M059J (cell line): ENCODE measurements around the gene KLHDC8A. TPM values are rescaled to one million over a fixed set of nuclear protein-coding genes. Genes with fewer than 3 reads are reported as not detected.

Experiments
- DNase-seq: peaks from one replicate; pipeline ENCODE4 v3.0.0-alpha.2; 2012; ENCODE audit warnings: low read depth
- total RNA-seq: library from RNA; depleted of rRNA; stranded (reverse); fragments of >200 nt; shearing (Covaris generic); gene quantifications from 2 replicates; pipeline ENCODE4 v1.2.3, GENCODE V29; 2014; rRNA removed

The KLHDC8A gene
- total RNA-seq, 1 experiment from 2014 or later, result not detected

DNA sequence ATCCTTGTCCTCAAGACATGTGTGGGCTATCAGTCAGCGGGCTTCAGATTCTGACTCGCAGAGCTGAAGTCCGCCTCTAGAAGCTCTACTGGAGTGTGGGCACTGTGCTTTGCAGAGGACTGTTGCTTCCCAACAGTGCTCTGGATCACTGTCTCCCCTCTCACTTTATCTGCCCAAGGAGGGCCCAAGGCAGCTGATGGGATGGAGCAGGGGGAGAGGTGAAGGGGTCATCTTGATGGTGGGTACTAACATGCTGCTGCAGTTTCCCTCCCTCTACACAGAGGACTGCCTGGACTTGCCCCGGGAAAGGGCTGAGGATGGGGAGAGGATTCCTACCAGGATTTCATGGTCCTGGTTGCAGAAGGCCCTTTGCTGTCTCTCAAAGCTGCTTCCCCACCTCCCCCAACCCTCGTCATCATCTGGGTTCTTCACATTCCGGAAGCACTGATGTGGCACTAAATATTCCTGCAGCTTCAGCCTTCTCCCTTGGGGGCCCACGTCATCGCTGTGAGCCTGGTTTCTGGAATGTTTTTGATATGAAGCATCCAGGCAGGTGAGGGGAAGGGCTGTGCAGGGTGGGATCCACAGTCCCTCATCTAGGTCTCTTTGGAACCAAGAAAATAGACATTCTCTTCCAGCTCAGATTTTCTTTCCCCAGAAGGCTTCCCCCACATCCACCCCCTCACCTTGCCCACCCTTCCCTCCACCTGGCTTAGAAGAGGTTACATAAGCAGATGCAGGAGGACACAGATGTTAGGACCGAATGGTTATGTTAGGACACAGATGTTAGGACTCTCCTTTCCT is 58.3 kb downstream of the KLHDC8A start:
- peak; percentile 99 for DNase-seq

DNA sequence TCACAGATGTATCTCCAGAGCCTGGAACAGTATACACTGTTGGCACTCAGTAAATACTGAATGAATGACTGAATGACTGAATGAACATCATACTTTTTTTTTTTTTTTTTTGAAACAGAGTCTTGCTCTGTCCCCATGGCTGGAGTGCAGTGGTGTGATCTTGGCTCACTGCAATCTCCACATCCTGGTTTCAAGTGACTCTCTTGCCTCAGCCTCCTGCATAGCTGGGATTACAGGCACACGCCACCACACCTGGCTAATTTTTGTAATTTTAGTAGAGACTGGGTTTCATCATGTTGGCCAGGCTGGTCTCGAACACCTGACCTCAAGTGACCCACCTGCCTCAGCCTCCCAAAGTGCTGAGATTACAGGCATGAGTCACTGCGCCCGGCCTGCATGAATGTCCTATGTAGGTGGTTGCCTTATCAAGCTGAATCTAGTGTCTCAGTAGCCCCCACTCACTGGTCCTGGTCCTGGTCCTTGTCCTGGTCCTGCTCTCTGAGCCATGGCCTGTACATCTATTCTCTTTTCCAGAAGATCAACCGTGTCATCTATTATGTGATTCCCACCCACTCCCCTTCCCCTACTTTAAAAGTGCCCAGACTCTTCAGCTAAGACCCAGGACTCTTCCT is 59.1 kb downstream of the KLHDC8A start:
- peak; percentile 57 for DNase-seq

DNA sequence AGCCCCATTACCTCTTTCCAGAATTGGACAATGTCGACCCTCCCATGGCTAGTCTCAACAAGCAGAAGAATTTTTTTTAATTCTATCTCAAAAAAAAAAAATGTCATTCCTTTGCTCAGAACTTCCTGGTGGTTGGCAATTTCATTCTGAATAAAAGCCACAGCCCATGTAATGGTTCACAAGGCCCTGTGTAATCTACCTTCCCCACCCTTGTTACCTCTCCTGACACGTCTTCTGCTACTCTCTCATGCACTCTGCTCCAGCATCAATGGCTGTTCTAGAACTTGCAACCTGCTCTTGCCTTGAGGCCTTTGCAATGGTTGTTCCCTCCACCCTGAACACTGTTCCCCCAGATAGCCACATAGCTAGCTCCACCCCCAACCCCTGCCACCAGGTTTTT is 60.6 kb downstream of the KLHDC8A start:
- DNase-seq, result no peak

DNA sequence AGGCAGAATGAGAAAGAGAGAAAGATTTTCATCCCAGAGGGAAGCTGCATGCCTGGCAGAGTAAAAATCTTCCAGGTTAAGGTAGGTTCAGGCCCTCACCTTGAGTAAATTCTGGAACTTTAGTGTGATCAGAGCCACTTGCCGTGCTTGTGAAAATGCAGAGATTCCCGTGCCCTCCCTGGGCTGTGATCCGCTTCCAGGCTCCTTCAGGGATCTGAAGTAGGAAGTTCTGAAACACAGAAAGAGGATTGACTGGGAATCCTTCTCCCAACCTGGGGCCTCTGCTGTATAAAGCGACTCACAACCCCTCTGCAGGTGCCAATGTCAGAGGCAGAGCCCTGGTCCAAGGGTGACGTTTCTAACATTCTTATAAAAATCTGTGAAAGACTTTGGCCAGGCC is 61.8 kb downstream of the KLHDC8A start:
- peak; percentile 43 for DNase-seq

DNA sequence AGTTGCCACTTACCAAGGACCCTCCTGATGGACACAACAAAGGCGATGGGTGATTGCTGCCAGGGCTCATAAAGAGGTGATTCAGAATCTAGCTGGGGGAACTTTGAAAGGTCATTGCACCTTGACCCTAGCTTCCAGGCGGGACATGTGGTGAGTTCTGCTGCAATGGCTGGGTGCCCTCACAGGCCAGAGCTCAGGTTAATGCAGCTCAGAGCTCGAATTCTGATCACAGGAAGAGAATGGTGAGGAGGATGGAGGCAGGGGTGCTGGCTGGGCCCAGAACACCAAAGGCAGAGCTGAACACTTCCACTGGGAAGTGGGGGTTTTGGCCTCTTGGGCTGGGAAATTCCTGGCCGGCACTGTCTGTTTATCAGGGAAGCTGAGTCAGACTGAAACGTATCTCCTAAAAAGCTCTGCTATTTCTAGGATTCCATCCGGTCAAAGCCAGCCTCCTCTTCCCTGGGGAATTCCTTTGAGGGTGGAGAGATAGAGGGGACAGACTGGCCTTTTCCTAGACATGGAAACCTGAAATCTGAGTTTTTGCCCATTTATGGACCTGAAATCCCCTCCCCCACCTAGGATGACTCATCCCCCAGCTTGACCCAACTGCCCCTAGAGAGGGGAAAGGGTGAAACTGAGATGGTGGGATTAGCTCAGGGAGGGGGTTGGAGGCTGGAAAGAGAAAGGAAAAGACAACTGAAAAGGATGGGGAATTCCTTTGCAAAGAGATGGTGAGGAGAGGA is 62.4 kb downstream of the KLHDC8A start:
- DNase-seq, result peak; percentile 96

DNA sequence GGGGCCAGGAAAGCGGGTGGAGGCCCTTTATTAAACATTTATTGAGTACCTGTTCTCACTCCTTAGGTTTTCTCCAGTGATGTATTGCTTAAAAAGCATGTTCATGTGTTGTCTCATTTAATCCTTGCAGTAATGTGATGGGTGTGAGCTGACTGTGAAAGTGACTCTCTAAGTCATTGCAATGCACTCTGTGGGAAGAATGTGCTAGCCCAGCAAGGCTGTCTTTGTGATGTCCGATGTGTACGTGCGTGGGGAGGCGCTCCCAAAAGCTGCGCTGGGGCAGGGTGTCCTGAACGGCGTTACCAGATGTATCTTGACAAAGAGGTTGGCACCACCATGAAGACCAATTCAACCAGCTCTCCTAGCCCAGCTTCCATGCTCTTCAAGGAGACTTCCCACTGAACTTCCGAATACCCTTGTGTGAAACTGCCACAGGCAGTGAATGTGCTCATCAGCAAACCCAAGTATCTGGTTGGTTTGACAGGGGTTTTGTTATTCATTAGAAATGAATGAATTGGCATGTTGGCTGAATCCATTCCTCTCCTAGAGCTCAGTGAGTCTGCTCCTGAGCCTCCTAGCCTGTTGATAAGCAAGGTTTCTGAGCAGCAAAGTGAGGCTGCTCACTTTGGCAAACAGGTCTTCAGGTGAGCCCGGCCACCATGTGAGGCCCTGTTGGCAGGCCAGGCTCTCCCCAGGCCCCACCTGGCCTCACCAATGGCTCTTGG is 63.2 kb downstream of the KLHDC8A start:
- peak; percentile 45 for DNase-seq

DNA sequence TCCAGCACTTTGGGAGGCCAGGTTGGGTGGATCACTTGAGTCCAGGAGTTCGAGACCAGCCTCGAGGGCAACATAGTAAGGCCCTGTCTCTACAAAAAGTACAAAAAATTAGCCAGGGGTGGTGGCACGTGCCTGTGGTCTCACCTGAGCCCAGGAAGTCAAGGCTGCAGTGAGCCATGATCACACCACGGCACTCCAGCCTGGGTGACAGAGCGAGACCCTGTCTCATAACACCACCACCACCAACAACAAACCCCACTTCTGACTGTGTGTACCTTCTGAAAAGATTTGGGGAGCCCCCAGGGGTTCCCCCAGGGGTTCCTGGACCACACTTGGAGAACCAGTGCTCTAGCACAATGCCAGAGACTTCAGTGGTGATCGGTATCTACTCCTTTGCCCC is 65.1 kb downstream of the KLHDC8A start:
- DNase-seq, result no peak

DNA sequence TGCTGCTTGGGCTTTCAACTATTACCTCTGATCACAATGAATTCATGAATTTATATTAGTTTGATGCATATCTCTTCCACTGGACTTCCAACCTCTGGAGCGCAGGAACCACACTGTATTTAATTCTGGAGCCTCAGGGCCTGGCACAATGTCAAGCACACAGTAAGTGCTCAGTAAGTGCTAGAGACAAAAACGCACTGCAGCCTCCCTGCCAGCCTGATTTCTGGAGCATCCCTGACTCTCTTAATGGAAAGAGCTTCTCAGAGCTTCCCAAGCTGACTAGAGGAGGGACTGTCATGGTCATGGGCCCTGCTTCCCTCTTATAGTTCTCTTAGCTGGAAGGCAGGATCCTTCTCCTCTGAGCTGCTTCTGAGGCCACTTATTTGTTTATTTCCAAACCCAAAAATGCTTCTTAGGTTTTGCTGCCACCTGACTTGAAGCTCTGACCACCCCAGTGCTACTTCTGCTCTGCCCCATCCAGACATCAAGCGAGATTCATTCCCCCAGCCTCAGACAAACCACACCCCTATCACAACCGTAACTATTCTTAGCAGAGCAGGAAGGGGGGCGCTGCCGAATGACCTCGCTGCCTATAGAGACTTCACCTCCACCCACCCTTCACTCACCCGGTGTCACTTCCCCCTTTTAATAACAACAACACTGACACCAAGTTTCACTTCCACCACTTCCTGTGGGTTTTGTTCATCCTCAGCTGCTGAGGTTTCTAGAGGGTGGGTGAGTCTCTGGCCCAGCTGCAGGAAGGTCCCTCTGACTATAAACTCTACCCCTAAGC is 68.8 kb downstream of the KLHDC8A start:
- peak; percentile 65 for DNase-seq

DNA sequence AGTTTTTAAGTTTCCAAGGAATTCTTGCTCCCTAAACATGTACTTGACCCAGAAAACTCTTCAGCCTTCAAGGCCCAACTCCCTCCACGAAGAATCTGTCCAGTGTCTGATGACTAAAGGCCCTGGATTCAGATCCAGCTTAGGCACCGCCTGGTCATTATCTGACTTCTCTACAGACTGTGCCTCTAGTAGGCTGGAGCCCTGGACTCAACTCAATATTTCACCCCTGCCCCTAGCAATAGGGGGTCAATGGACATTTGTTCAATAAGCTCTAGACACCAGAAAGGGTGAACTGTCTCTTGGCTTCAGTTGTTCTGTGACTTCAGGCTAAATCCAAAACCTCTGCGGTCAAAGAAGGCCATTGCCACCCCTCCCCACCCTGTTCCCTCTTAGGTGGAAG is 69.6 kb downstream of the KLHDC8A start:
- DNase-seq, result peak; percentile 23

DNA sequence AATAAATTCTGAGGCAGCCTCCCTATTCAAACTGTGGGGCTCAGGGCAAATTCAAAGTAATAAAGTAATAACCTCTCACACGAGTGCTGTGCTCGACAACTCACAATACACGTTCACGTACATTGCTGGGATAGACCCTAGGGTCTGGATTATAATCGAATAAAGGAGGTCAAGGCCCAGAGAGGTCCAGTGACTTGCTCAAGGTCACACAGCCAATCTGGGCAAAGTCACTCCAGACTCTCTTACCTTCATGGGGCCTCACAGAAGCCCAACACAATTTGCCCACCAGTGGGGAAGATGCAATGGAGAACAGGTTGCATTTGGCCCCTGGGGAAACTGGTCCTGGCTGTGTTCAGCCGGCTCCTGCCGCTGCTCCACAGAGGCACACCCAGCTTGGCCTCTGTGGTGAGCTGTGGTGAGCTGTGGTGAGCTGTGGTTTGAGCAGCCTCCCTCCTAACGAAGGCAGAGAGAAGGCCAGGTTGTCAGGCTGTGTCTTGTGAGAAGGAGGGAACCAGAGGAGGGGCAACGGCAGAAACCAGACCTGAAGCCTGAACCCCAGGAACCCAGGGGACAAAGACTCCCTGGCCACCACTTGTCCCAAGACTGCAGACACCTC is 70.3 kb downstream of the KLHDC8A start:
- peak; percentile 85 for DNase-seq

Other genes with a start within 250 kb of the KLHDC8A start
- 25.5 and 27.6 TPM in 2 replicates for gene RBBP5, start 234.9 kb downstream of the KLHDC8A start, total RNA-seq
- 5.3 and 7.4 TPM in 2 replicates for gene DSTYK, start 145.2 kb downstream of the KLHDC8A start, total RNA-seq
- 0.69 and 2.7 TPM in 2 replicates for gene TMCC2, start 129.0 kb downstream of the KLHDC8A start, total RNA-seq
- 6.7 and 8.4 TPM in 2 replicates for gene NUAK2, start 35.2 kb downstream of the KLHDC8A start, total RNA-seq
- gene LEMD1, start 65.1 kb upstream of the KLHDC8A start, total RNA-seq, result not detected in 2 replicates
- 0.10 and 0.15 TPM in 2 replicates for gene BLACAT1, start 99.1 kb upstream of the KLHDC8A start, total RNA-seq
- gene CDK18, start 147.7 kb upstream of the KLHDC8A start, total RNA-seq, result 0.12 and 1.2 TPM in 2 replicates